ENCODE results near the gene FNDC3B.

The FNDC3B gene

DNA sequence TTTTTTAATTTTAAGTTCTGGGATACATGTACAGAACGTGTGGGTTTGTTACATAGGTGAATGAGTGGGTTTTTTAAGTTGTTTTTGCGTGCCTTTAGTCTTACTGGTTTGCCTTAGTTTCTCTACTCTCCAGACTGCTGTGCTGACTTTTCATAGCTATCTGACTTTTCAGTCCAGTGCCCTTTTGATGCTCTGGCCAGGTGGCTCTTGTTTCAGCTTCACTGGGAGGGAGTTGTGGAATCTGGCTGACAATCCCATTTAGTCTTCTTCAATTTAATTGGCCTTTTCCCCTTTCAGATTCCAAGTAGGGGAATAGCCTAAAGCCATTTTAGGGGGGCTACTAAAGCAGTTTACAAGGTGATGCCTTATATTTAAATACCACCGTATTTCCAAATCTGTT, 30.1 kb downstream of the FNDC3B start:
- Histone ChIP-seq H3K9me3 (ENCODE audit: low read length) (no peaks in the 10 kb centered on the region), H3K4me1 (ENCODE audit: insufficient read depth, low read length, severe bottlenecking) (no peaks in the 10 kb centered on the region), H3F3A (ENCODE audit: insufficient read depth, low read length) (no peaks in the 10 kb centered on the region), H3K27ac (ENCODE audit: low read depth, low read length, poor library complexity, severe bottlenecking) (no peak overlapping the region), H3K4me2 (ENCODE audit: low read length) (no peak overlapping the region), H3K4me3 (ENCODE audit: low read depth, low read length, poor library complexity, severe bottlenecking) (no peak overlapping the region), H2AFZ (ENCODE audit: low read length) (no peak overlapping the region), H3K36me3 (ENCODE audit: insufficient read depth, low read length) (no peaks in the 10 kb centered on the region), H3K79me2 (ENCODE audit: insufficient read depth, low read length) (no peaks in the 10 kb centered on the region), H3K27me3 (ENCODE audit: insufficient read depth, low read length) (no peaks in the 10 kb centered on the region), H4K20me1 (ENCODE audit: insufficient read depth, low read length) (peaks cover 3% of the 10 kb centered on the region; the same call in 1 of the 2 replicates), H3K9me2 (ENCODE audit: low read depth, low read length) (no peaks in the 10 kb centered on the region), H3K9ac (ENCODE audit: low read length) (no peak overlapping the region)
- TF ChIP-seq, protein P1, sequence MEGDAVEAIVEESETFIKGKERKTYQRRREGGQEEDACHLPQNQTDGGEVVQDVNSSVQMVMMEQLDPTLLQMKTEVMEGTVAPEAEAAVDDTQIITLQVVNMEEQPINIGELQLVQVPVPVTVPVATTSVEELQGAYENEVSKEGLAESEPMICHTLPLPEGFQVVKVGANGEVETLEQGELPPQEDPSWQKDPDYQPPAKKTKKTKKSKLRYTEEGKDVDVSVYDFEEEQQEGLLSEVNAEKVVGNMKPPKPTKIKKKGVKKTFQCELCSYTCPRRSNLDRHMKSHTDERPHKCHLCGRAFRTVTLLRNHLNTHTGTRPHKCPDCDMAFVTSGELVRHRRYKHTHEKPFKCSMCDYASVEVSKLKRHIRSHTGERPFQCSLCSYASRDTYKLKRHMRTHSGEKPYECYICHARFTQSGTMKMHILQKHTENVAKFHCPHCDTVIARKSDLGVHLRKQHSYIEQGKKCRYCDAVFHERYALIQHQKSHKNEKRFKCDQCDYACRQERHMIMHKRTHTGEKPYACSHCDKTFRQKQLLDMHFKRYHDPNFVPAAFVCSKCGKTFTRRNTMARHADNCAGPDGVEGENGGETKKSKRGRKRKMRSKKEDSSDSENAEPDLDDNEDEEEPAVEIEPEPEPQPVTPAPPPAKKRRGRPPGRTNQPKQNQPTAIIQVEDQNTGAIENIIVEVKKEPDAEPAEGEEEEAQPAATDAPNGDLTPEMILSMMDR (IDR thresholded peaks at IDR 0.05; ENCODE audit: low read length) = no peak
- no peak for TF ChIP-seq EZH2 (IDR thresholded peaks at IDR 0.05; ENCODE audit: borderline replicate concordance, low read length)

DNA sequence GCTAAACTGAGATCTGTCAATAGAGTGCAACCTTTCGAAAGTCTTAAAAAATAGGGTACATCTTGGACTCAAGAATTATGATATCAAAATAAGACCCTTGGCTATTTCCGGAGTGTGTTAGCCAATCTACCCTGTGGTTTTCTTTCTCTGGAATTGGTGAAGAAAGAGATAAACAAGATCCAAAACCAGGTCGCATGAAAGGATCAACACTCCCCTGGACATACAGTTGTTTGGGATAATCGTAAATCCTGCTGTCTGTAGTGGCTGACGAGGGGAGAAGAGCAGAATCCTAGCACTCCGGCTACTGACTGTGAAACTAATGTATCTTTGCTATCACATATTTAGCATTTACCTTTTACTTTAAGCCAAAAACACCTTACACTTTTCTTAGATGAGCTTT, 30.9 kb downstream of the FNDC3B start:
- H3K9ac ChIP-seq (ENCODE audit: low read length) = no peak overlapping the region
- no peaks in the 10 kb centered on the region for H3K27me3 ChIP-seq (ENCODE audit: insufficient read depth, low read length)
- no peaks in the 10 kb centered on the region for H3F3A ChIP-seq (ENCODE audit: insufficient read depth, low read length)
- H3K4me3 ChIP-seq (ENCODE audit: low read depth, low read length, poor library complexity, severe bottlenecking) = no peak overlapping the region
- peaks cover 3% of the 10 kb centered on the region; the same call in 1 of the 2 replicates for H4K20me1 ChIP-seq (ENCODE audit: insufficient read depth, low read length)
- no peaks in the 10 kb centered on the region for H3K9me3 ChIP-seq (ENCODE audit: low read length)
- no peaks in the 10 kb centered on the region for H3K79me2 ChIP-seq (ENCODE audit: insufficient read depth, low read length)
- TF ChIP-seq, protein P1 (IDR thresholded peaks at IDR 0.05; ENCODE audit: low read length) = no peak
- no peak for TF ChIP-seq EZH2 (IDR thresholded peaks at IDR 0.05; ENCODE audit: borderline replicate concordance, low read length)
- H2AFZ ChIP-seq (ENCODE audit: low read length) = no peak overlapping the region
- no peak overlapping the region for H3K27ac ChIP-seq (ENCODE audit: low read depth, low read length, poor library complexity, severe bottlenecking)
- H3K4me2 ChIP-seq (ENCODE audit: low read length) = no peak overlapping the region
- H3K9me2 ChIP-seq (ENCODE audit: low read depth, low read length) = no peaks in the 10 kb centered on the region
- no peaks in the 10 kb centered on the region for H3K36me3 ChIP-seq (ENCODE audit: insufficient read depth, low read length)
- no peaks in the 10 kb centered on the region for H3K4me1 ChIP-seq (ENCODE audit: insufficient read depth, low read length, severe bottlenecking)

DNA sequence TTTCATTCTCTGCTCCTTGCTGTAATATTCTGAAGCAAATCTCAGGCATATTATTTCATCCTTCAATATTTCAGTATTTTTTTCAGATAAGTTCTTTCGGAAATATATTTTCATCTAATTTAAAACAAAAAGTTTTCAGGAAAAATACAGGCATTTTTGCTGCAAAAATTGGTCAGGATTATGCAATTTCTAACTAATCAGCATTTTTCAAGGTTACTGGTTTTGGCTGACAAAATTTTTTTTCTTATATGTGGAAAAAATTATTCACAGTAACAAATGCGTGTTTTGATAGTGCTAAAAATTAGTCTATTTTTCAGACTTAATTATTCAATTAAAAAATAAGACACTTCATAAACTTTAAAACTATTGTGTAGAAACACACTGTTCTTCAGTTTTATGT, 31.4 kb downstream of the FNDC3B start:
- no peaks in the 10 kb centered on the region for H3F3A ChIP-seq (ENCODE audit: insufficient read depth, low read length)
- H3K79me2 ChIP-seq (ENCODE audit: insufficient read depth, low read length) = no peaks in the 10 kb centered on the region
- TF ChIP-seq EZH2 (IDR thresholded peaks at IDR 0.05; ENCODE audit: borderline replicate concordance, low read length) = no peak
- TF ChIP-seq, protein P1 (IDR thresholded peaks at IDR 0.05; ENCODE audit: low read length) = no peak
- H3K9me2 ChIP-seq (ENCODE audit: low read depth, low read length) = no peaks in the 10 kb centered on the region
- no peak overlapping the region for H3K27ac ChIP-seq (ENCODE audit: low read depth, low read length, poor library complexity, severe bottlenecking)
- no peak overlapping the region for H2AFZ ChIP-seq (ENCODE audit: low read length)
- no peak overlapping the region for H3K9ac ChIP-seq (ENCODE audit: low read length)
- H3K9me3 ChIP-seq (ENCODE audit: low read length) = no peaks in the 10 kb centered on the region
- no peaks in the 10 kb centered on the region for H3K36me3 ChIP-seq (ENCODE audit: insufficient read depth, low read length)
- H4K20me1 ChIP-seq (ENCODE audit: insufficient read depth, low read length) = peaks cover 3% of the 10 kb centered on the region; the same call in 1 of the 2 replicates
- no peak overlapping the region for H3K4me3 ChIP-seq (ENCODE audit: low read depth, low read length, poor library complexity, severe bottlenecking)
- H3K4me2 ChIP-seq (ENCODE audit: low read length) = no peak overlapping the region
- no peaks in the 10 kb centered on the region for H3K27me3 ChIP-seq (ENCODE audit: insufficient read depth, low read length)
- H3K4me1 ChIP-seq (ENCODE audit: insufficient read depth, low read length, severe bottlenecking) = no peaks in the 10 kb centered on the region

Data from OCI-LY1 (cell line).